Measurements from ENCODE around the gene BTN1A1. TPM values are rescaled to one million over a fixed set of nuclear protein-coding genes. Genes with fewer than 3 reads are reported as not detected.
A peak's percentile ranks its signal among the peaks of the same experiment; 100 is the strongest.

Gene BTN1A1
- total RNA-seq, 1 donor = not detected

GRCh38 chr6:26555505-26556262 is 55.6 kb downstream of the BTN1A1 start:
- TF ChIP-seq CTCF (IDR thresholded peaks at IDR 0.05; ENCODE audit: insufficient read depth, low read length) = no peak
- H3K4me3 ChIP-seq (ENCODE audit: low read depth, low read length) = peak overlapping the region; percentile 6
- no peak for DNase-seq (ENCODE audit: low read depth)

- no peak for TF ChIP-seq CTCF (IDR thresholded peaks at IDR 0.05; ENCODE audit: insufficient read depth, low read length)
- no peak overlapping the region for H3K4me3 ChIP-seq (ENCODE audit: low read depth, low read length)
- peak; percentile 95 for DNase-seq (ENCODE audit: low read depth)
Measured at GRCh38 chr6:26556263-26557070, 56.4 kb downstream of the BTN1A1 start.

Small RNAs within 50 kb of the gene (small RNA-seq; reads per million reads assigned to genes)
- not detected for gene RNU6-502P

Other genes with a start within 250 kb of the BTN1A1 start
- gene BTN3A2, start 135.1 kb upstream of the BTN1A1 start, total RNA-seq (ENCODE audit: low replicate concordance) = 19.2 and 26.3 TPM in 2 replicates
- 7.5 and 10.2 TPM in 2 replicates for gene BTN2A2, start 117.2 kb upstream of the BTN1A1 start, total RNA-seq (ENCODE audit: low replicate concordance)
- 24.0 and 83.6 TPM in 2 replicates for gene BTN3A1, start 98.0 kb upstream of the BTN1A1 start, total RNA-seq (ENCODE audit: low replicate concordance)
- 17.7 and 20.5 TPM in 2 replicates for gene BTN3A3, start 59.8 kb upstream of the BTN1A1 start, total RNA-seq (ENCODE audit: low replicate concordance)
- gene BTN2A1, start 42.3 kb upstream of the BTN1A1 start, total RNA-seq (ENCODE audit: low replicate concordance) = 11.7 and 17.9 TPM in 2 replicates
- 32.7 and 50.3 TPM in 2 replicates for gene HMGN4, start 38.1 kb downstream of the BTN1A1 start, total RNA-seq (ENCODE audit: low replicate concordance)
- gene ABT1, start 96.7 kb downstream of the BTN1A1 start, total RNA-seq (ENCODE audit: low replicate concordance) = 4.1 and 10.0 TPM in 2 replicates
- 15.5 and 21.6 TPM in 2 replicates for gene ZNF322, start 159.4 kb downstream of the BTN1A1 start, total RNA-seq (ENCODE audit: low replicate concordance)